NCI-H524 (cell line): ENCODE results near the gene KIF6.

Experiments used
- DNase-seq, 2 experiments: peaks; one replicate each; lab custom pipeline; 2025; lab: John Stamatoyannopoulos, UW

The KIF6 gene

DNA sequence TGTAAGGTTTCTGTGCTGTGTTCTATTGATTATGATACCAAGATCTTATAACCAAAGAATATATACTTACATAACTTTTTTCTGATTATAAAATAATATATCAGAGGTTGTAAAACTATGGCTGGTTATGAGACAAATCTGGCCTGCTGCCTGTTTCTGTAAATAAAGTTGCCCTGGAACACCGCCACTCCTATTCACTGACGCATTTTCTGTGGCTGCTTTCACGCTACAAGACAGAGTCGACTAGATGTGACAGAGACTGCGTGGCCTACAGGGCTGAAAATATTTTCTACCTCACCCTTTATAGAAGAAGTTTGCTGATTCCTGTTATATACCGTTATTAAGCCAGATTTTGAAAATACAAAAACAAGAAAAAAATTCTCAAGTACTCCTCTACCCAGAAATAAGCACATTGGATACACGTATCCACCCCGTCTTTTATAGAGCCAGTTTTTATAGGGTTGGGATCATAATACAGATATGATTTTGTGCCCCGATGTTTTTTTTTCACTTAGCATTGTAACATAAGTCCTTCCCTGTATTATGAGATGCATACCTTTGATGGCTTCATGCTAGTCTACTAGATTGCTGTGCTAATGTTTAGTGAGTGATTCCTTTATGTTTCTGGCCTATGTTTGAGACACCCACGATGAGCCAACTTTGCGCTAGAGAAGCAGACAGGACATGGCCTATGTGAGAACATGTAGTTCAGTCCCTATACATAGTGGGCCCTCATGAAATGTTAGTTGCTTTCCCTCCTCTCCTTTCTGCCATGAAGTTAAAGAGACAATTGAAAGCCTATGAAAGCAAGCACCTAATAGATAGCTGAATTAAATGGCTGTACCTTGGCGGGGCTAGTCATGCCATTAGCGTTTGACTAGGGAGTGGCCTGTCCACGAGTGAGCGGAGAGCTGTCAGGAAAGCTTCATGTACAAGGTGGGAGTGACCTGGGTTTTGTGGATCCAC is 304.6 kb downstream of the KIF6 start:
- DNase-seq, result no peak

- DNase-seq, result no peak
Observed at GRCh38 chr6:39419607-39420006, 305.6 kb downstream of the KIF6 start.

GRCh38 chr6:39417440-39417839 is 307.8 kb downstream of the KIF6 start:
- DNase-seq, result no peak

GRCh38 chr6:39416728-39417127 is 308.5 kb downstream of the KIF6 start:
- DNase-seq, result no peak

DNA sequence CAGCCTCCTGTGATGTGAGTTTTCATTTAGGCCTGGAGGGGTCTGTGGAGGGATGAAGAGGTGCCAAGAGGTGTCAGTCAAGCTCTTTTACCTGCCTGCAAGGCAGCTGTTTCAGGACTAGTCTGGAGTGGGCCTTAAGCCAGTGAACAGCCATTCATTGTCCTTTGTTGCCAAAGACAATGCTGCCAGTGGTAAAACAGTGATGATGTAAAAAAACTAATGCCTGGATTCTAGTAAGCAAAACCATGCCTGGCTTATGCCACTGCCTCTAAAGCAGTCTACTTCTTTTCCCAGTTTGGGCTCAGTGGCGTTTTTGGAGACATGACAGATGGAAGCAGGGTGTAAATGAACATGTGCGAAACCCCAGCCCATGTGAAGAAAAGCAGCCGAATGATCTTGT is 309.2 kb downstream of the KIF6 start:
- DNase-seq, result peak in 1 of 2 experiments; percentile 10

- no peak for DNase-seq
Observed at GRCh38 chr6:39415482-39415881, 309.7 kb downstream of the KIF6 start.

- no peak for DNase-seq
Observed at GRCh38 chr6:39411465-39411864, 313.7 kb downstream of the KIF6 start.

DNA sequence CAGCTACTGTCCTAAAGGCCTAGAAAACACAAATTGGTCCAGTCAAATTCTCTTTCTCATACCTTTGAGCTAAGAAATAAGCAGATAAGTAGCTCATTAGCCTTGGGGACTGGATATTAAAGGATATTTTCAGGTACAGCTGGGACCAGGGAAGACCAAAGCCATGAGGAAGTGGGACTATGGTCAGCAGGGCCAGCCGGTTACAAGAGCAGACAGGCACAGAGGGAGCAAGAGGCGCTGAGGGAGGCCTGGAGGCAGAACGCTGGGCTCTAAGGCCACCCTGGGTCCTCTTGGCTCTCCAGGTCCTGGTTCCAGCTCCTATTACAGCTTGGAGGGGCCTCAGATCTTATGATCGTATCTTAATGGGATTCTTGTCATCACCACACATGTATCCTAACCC is 314.2 kb downstream of the KIF6 start:
- no peak for DNase-seq

GRCh38 chr6:39409889-39410288 is 315.3 kb downstream of the KIF6 start:
- DNase-seq, result no peak

- no peak for DNase-seq
Observed at GRCh38 chr6:39407446-39407993, 317.7 kb downstream of the KIF6 start.

GRCh38 chr6:39404312-39404711 is 320.9 kb downstream of the KIF6 start:
- DNase-seq, result no peak

DNA sequence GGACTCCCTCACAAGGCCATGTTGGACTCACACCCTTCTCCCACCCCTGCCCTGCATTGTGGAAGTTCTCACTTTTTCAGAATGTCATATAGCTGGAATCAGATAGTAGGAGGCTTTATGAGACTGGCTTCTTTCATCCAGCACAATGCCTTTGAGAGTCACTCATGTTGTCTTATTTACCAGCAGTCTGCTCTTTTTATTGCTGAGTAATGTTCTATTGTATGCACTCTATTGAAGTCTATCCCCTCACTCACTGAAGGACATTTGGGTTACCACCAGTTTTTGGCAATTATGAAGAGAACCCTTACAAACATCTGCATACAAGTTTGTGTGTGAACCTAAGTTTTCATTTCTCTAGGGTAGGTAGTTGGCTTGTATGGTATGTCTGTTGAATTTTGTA is 321.9 kb downstream of the KIF6 start:
- no peak for DNase-seq

- no peak for DNase-seq
Observed at GRCh38 chr6:39402239-39402751, 322.9 kb downstream of the KIF6 start.

DNA sequence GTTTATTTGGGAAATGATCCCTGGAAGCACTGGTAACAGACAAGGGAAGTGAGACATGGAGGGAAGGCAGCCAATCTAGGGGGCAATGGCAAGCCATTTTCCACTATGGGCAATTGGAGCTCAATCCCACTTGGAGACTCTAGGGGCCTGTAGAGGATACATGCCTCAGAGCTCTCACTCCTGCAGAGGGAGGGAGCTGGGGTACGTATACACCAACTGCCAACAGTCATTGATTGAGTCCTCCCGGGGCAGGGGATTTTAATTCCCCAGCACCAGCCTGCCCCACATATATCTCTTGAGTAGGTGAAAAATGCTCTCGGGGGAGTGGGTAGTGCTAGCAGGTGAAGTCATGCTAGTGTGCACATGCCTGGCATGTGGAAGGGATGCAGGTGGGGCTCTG is 323.8 kb downstream of the KIF6 start:
- no peak for DNase-seq

DNA sequence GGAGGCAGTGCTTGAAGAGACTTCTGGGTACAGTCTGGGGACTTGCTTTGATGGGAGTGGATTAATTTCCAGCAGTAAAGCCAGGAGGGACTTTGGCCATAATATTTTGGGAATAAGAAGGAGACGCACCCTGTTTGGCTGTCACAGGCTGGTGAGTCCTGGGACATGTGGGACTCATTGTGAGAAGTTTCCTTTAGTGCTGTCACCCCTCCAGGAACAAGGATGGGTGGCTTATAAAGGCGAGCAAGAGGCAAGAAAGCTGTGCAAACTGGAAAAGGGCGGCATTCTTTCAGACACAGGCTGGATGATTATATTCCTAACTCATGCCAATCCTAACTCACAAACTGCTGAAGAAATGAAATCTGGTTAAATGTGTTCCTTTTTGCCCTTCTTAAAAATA is 325.2 kb downstream of the KIF6 start:
- no peak for DNase-seq

GRCh38 chr6:39396854-39397253 is 328.4 kb downstream of the KIF6 start:
- DNase-seq, result no peak

DNA sequence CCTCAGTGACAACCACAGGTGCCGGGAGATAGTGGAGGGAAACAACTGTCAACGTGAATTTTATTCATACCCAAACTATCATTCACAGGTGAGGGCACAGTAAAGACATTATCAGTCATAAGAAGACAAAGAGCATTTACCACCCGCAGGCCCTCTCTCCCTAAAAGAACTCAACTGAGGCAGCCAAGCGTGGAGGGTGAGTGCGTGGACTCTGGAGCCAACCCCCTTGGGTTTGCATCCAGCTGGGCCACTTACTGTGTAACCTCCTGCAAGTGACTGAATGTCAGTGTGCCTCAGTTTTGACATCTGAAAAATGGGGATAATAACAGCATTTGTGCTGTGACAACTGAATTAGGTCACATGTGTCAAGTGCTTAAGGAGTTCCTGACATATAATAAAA is 332.1 kb downstream of the KIF6 start:
- DNase-seq, result no peak

DNA sequence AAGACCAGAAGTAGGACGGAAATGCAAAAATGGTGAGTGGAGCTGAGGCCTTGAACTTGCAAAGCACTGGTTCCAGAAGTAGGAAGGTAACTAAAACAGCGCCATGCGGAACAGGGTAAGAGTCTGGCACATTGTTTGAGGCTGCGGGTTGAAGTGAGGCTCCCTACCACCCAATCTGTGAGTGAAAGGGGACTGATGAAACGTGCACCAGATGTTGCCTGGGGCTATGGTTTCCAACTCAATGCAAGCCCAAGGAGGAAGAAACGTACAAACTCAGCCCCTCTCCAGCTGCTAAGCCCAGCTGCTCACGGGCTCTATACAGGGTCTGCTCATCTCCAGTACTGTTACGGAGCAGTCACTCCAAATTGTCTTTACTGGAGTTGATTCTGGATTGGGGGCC is 334.0 kb downstream of the KIF6 start:
- DNase-seq, result peak in 1 of 2 experiments; percentile 33

GRCh38 chr6:39389484-39389767 is 335.8 kb downstream of the KIF6 start:
- peak in 1 of 2 experiments; percentile 19 for DNase-seq

- no peak for DNase-seq
Observed at GRCh38 chr6:39388606-39389483, 336.4 kb downstream of the KIF6 start.

DNA sequence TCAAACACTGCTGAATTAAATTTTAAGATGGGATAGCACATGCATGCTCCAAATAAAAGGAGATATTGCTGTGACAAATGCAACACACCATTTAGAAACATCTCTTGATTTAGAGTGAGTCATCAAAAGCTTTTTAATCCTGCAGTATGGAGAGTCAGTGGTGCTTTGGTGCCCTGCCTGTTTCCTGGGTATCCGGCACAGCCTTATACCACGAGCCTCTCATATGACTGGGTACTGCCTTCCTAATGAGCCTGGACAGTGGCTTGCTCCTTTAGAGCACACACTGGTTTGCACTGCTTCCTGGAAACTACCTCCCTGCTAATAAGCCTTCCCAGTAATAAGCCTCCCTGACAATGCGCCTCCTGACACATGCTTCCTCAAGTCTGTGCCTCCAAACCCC is 337.4 kb downstream of the KIF6 start:
- DNase-seq, result no peak

- DNase-seq, result no peak
Observed at GRCh38 chr6:39386487-39386886, 338.7 kb downstream of the KIF6 start.
